H1 (cell line): Measurements from ENCODE around the gene ATP1A3. TPM values are rescaled to one million over a fixed set of nuclear protein-coding genes. Genes with fewer than 3 reads are reported as not detected.

Experiments
- CTCF ChIA-PET: fragments of 300-600 bp; sonication (Branson Sonifier 250); formaldehyde crosslinking; loops from one replicate; lab custom pipeline; 2021; ENCODE audit not compliant: partially characterized antibody; lab: Charles Lee
- POLR2A ChIA-PET: fragments of 300-600 bp; sonication (Branson Sonifier 250); formaldehyde crosslinking; loops from one replicate; lab custom pipeline; 2021; ENCODE audit warnings: inconsistent platforms; ENCODE audit not compliant: partially characterized antibody; lab: Charles Lee
- DNase-seq, 2 experiments: peaks; one replicate each; pipeline versions ENCODE4 v3.0.0 to v3.0.0-alpha.2; 2010 to 2022; ENCODE audit warnings: low spot score in 2 of 2, low read depth in 1 of 2, mixed read lengths in 1 of 2
- FAIRE-seq: peaks from 2 replicates; lab custom pipeline; 2011; peaks lifted over from hg19 to GRCh38; lab: Jason Lieb, UNC
- H2AFZ ChIP-seq: 2 replicates; pipeline ENCODE4 v1.8.1; 2012; ENCODE audit warnings: low read length, inconsistent platforms
- H2AK5ac ChIP-seq: 2 replicates; pipeline ENCODE4 v1.6.1; 2013; ENCODE audit warnings: low read depth, low read length
- H2BK120ac ChIP-seq: replicated peaks from 2 replicates; pipeline ENCODE3; 2013; ENCODE audit warnings: low read depth, low read length, inconsistent platforms
- H2BK12ac ChIP-seq: 2 replicates; pipeline ENCODE4 v1.6.1; 2013; ENCODE audit warnings: low read depth, low read length
- H2BK15ac ChIP-seq: 2 replicates; pipeline ENCODE4 v1.6.1; 2013; ENCODE audit warnings: low read length
- H2BK20ac ChIP-seq: 2 replicates; pipeline ENCODE4 v1.6.1; 2013; ENCODE audit warnings: low read length
- H2BK5ac ChIP-seq: 2 replicates; pipeline ENCODE4 v1.6.1; 2013; ENCODE audit warnings: low read depth, low read length
- H3K14ac ChIP-seq: 2 replicates; pipeline ENCODE4 v1.6.1; 2013; ENCODE audit warnings: inconsistent platforms; ENCODE audit not compliant: insufficient read length
- H3K18ac ChIP-seq: 2 replicates; pipeline ENCODE4 v1.6.1; 2013; ENCODE audit warnings: low read length; ENCODE audit errors: extremely low read depth
- H3K23ac ChIP-seq: 2 replicates; pipeline ENCODE4 v1.6.1; 2013; ENCODE audit warnings: inconsistent platforms; ENCODE audit not compliant: insufficient read length
- H3K23me2 ChIP-seq: 2 replicates; pipeline ENCODE4 v1.6.1; 2013; ENCODE audit warnings: low read depth, low read length
- H3K27ac ChIP-seq: 2 replicates; pipeline ENCODE4 v1.6.1; 2011; ENCODE audit warnings: low read depth, low read length, inconsistent platforms
- H3K27me3 ChIP-seq, 4 experiments: replicated peaks in 1 of 4; 1 replicate in 1 of 4; 2 replicates in 3 of 4; pipeline versions ENCODE4 v1.6.1 to v1.8.1; 2011 to 2013; ENCODE audit warnings: low read length in 3 of 4, mild to moderate bottlenecking in 3 of 4, inconsistent platforms in 2 of 4, mixed read lengths in 2 of 4, moderate library complexity in 1 of 4; ENCODE audit not compliant: control insufficient read depth in 3 of 4, insufficient read depth in 3 of 4; ENCODE audit errors: extremely low read depth in 1 of 4
- H3K36me3 ChIP-seq, 4 experiments: 2 replicates each; pipeline versions ENCODE4 v1.6.1 to v1.8.1; 2011 to 2013; ENCODE audit warnings: mild to moderate bottlenecking in 4 of 4, low read length in 3 of 4, moderate library complexity in 2 of 4, control low read depth in 1 of 4, inconsistent platforms in 1 of 4; ENCODE audit not compliant: insufficient read depth in 4 of 4, control insufficient read depth in 2 of 4
- H3K4ac ChIP-seq: replicated peaks from 2 replicates; pipeline ENCODE3; 2013; ENCODE audit warnings: low read length, low read depth, mixed read lengths, inconsistent platforms; ENCODE audit not compliant: insufficient read length
- H3K4me1 ChIP-seq, 4 experiments: replicated peaks in 1 of 4; 1 replicate in 1 of 4; 2 replicates in 3 of 4; pipeline versions ENCODE4 v1.6.1 to v1.8.1; 2011 to 2013; ENCODE audit warnings: low read length in 3 of 4, inconsistent platforms in 2 of 4, mixed read lengths in 1 of 4; ENCODE audit not compliant: insufficient read depth in 4 of 4, control insufficient read depth in 3 of 4
- H3K4me2 ChIP-seq, 2 experiments: 2 replicates each; pipeline versions ENCODE4 v1.6.1 to v1.8.1; 2011 to 2013; ENCODE audit warnings: low read depth in 2 of 2, low read length in 2 of 2, control low read depth in 1 of 2, inconsistent platforms in 1 of 2, mild to moderate bottlenecking in 1 of 2; ENCODE audit not compliant: insufficient read depth in 1 of 2
- H3K4me3 ChIP-seq, 4 experiments: fragments of 200-600, 300-600 bp in 1 of 4; sonication (generic), shearing (Covaris generic), sonication (Bioruptor Twin) in 1 of 4; 2 replicates each; pipeline versions ENCODE4 v1.5.1 to v1.8.1; 2011 to 2016; ENCODE audit warnings: low read length in 4 of 4, low read depth in 3 of 4, control low read depth in 2 of 4, inconsistent platforms in 2 of 4, mild to moderate bottlenecking in 2 of 4, mixed read lengths in 1 of 4, moderate library complexity in 1 of 4; ENCODE audit not compliant: insufficient read depth in 2 of 4; ENCODE audit errors: extremely low read depth in 1 of 4
- H3K56ac ChIP-seq: replicated peaks from 2 replicates; pipeline ENCODE3; 2013; ENCODE audit warnings: low read depth, mild to moderate bottlenecking, mixed read lengths, low read length, inconsistent platforms; ENCODE audit not compliant: insufficient read length
- H3K79me1 ChIP-seq: 2 replicates; pipeline ENCODE4 v1.6.1; 2013; ENCODE audit warnings: low read depth, low read length, control low read depth
- H3K79me2 ChIP-seq, 2 experiments: 2 replicates each; pipeline versions ENCODE4 v1.6.1 to v1.8.1; 2012 to 2013; ENCODE audit warnings: low read length in 2 of 2, mild to moderate bottlenecking in 2 of 2, inconsistent platforms in 1 of 2; ENCODE audit not compliant: insufficient read depth in 2 of 2, control insufficient read depth in 1 of 2
- H3K9ac ChIP-seq, 4 experiments: replicated peaks in 1 of 4; 1 replicate in 1 of 4; 2 replicates in 3 of 4; pipeline versions ENCODE4 v1.6.1 to v1.8.1; 2011 to 2013; ENCODE audit warnings: low read depth in 3 of 4, low read length in 3 of 4, control low read depth in 2 of 4, mild to moderate bottlenecking in 2 of 4, moderate library complexity in 2 of 4, inconsistent platforms in 1 of 4; ENCODE audit errors: extremely low read depth in 1 of 4
- H3K9me3 ChIP-seq, 2 experiments: 2 replicates each; pipeline versions ENCODE4 v1.6.1 to v1.8.1; 2012 to 2013; ENCODE audit warnings: mild to moderate bottlenecking in 2 of 2, moderate library complexity in 2 of 2, control low read depth in 1 of 2, inconsistent platforms in 1 of 2, low read depth in 1 of 2, low read length in 1 of 2, mixed read lengths in 1 of 2; ENCODE audit not compliant: insufficient read depth in 2 of 2
- H4K20me1 ChIP-seq, 2 experiments: replicated peaks in 1 of 2; 2 replicates each; pipeline versions ENCODE3 to v1.8.1; 2011 to 2013; ENCODE audit warnings: inconsistent platforms in 2 of 2, low read length in 2 of 2, mild to moderate bottlenecking in 1 of 2; ENCODE audit not compliant: insufficient read depth in 2 of 2, control insufficient read depth in 1 of 2
- H4K5ac ChIP-seq: 2 replicates; pipeline ENCODE4 v1.6.1; 2013; ENCODE audit warnings: low read length, low read depth, mixed read lengths, inconsistent platforms; ENCODE audit not compliant: insufficient read length
- H4K8ac ChIP-seq: 2 replicates; pipeline ENCODE4 v1.8.0; 2013; ENCODE audit warnings: mild to moderate bottlenecking, moderate library complexity, low read length, inconsistent platforms; ENCODE audit not compliant: insufficient read depth; ENCODE audit errors: extremely low read depth
- H4K91ac ChIP-seq: replicated peaks from 2 replicates; pipeline ENCODE3; 2013; ENCODE audit warnings: low read length, mixed read lengths, inconsistent platforms; ENCODE audit not compliant: insufficient read length
- CBX5 ChIP-seq: fragments of 300-800, 300-1000 bp; sonication (generic); IDR thresholded peaks from 2 replicates; pipeline ENCODE4 v1.7.1; 2016; ENCODE audit warnings: antibody characterized with exemption, low read length, low read depth
- RFX5 ChIP-seq: IDR thresholded peaks from 2 replicates; pipeline ENCODE4 v1.6.1; 2011; ENCODE audit warnings: low read depth, low read length, improper control_type of control experiment, borderline replicate concordance
- WGBS, 2 experiments: shearing (Covaris generic) in 1 of 2; methylation state at CpG; one replicate each; pipeline versions ENCODE4 v1.1.6 to v1.1.7; 2013 to 2015; ENCODE audit warnings: low lambda C conversion rate in 2 of 2, mixed read lengths in 2 of 2, inconsistent platforms in 1 of 2, low coverage in 1 of 2, missing lambda C conversion rate in 1 of 2; ENCODE audit not compliant: insufficient replicate concordance in 2 of 2, insufficient coverage in 1 of 2, insufficient read length in 1 of 2; ENCODE audit errors: extremely low coverage in 1 of 2, missing lambda C conversion rate in 1 of 2; 5-methylcytosine and 5-hydroxymethylcytosine counted together
- polyA plus RNA-seq, 7 experiments: library from polyadenylated mRNA; depleted of rRNA in 3 of 7; stranded (reverse) in 5 of 7; unstranded in 2 of 7; fragments of >200 nt in 5 of 7; fragments of 200-250 nt in 2 of 7; gene quantifications; 1 replicate in 5 of 7; 2 replicates in 1 of 7; 4 replicates in 1 of 7; pipeline versions ENCODE4 v1.2.1 to v1.2.3, GENCODE V29; 2011 to 2013; ENCODE audit warnings: missing spikeins in 2 of 7, mixed read lengths in 2 of 7
- total RNA-seq: library from RNA; stranded (reverse); fragmentation: NEBNext Ultra II Directional; extraction: Animal tissue kit (Norgen Biotek cat#: 25700); gene quantifications from 2 replicates; pipeline ENCODE4 v1.2.1, GENCODE V29; 2021
- TF ChIP-seq, protein P1 (sequence below): IDR thresholded peaks from 2 replicates; pipeline ENCODE4 v1.6.1; 2011; ENCODE audit warnings: low read length, improper control_type of control experiment

Gene ATP1A3
- total and polyA plus RNA-seq, 2 of the 8 experiments (the other 6 are each of a cell fraction or from before 2014, with no cell fraction given): 11.1 to 41.2 TPM

DNA sequence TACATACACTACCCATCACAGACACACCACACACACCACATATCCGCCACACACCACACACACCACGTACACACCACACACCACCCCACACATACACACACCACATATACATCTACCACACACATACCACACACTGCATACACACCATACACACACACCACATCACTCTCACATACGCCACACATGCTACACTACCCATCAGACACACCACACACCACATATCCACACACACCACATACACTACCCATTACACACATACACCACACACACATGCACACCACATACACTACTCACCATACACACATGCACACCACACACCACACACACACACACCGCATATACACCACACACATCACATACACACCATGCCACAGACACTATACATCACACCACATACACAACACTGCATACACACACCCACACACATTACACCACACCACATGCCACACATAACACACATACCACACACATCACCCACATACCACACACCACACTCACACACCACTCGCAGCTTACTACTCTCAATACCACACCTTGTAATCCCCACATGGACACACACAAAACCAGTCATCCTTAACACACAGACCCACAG is 75.3 kb downstream of the ATP1A3 start:
- ChIA-PET CTCF (interaction anchor here (1.0 to 1.5 kb wide), 6 partner anchors 10 to 46 kb away, joined by 3 to 11 read pairs (median 4); partner anchors contain the start of gene ERFL), POLR2A (interaction anchor here (0.7 to 1.4 kb wide), 4 partner anchors 9 to 35 kb away, joined by 3 to 4 read pairs (median 3); no protein-coding TSS in a partner anchor)
- Histone ChIP-seq H2BK5ac (no peak overlapping the region; the same call in 1 of the 2 replicates), H3K23me2 (peaks cover 16% of the 10 kb centered on the region), H3K4me3 (no peak overlapping the region), H3K56ac (peak overlapping the region; percentile 100), H3K4me2 (no peak overlapping the region; a peak in 1 of 4 replicates), H3K9me3 (no peaks in the 10 kb centered on the region), H3K79me1 (no peaks in the 10 kb centered on the region; the same call in 1 of the 2 replicates), H3K27ac (no peak overlapping the region), H2BK20ac (no peak overlapping the region), H3K79me2 (no peaks in the 10 kb centered on the region), H2AFZ (no peak overlapping the region), H4K20me1 (peaks cover 4 to 48% of the 10 kb centered on the region in 2 experiments), H3K14ac (peak overlapping the region; percentile 8), H3K36me3 (no peaks in the 10 kb centered on the region), H3K9ac (no peak overlapping the region)
- 81 to 100% methylated on average over 3 to 5 of the region's 5 CpGs for WGBS, 2 experiments
- no peak for FAIRE-seq
- TF ChIP-seq CBX5: no peak
- TF ChIP-seq RFX5: no peak
- TF ChIP-seq, protein P1, sequence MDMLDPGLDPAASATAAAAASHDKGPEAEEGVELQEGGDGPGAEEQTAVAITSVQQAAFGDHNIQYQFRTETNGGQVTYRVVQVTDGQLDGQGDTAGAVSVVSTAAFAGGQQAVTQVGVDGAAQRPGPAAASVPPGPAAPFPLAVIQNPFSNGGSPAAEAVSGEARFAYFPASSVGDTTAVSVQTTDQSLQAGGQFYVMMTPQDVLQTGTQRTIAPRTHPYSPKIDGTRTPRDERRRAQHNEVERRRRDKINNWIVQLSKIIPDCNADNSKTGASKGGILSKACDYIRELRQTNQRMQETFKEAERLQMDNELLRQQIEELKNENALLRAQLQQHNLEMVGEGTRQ: no peak
- TF ChIP-seq, all 59 proteins: peak for 0
- H3K18ac ChIP-seq: no peak overlapping the region
- peak overlapping the region; percentile 89 for H2AK5ac ChIP-seq
- H4K5ac ChIP-seq: no peak overlapping the region
- H3K27me3 ChIP-seq: peaks cover 58 to 99% (median 95%) of the 10 kb centered on the region in 4 experiments
- no peak overlapping the region for H4K8ac ChIP-seq
- H4K91ac ChIP-seq: peak overlapping the region; percentile 65
- peak overlapping the region; percentile 71 for H3K23ac ChIP-seq
- peak overlapping the region; percentile 37; the same call in 1 of the 2 replicates for H2BK15ac ChIP-seq
- DNase-seq: no peak
- no peak overlapping the region for H3K4ac ChIP-seq
- peaks cover 0 to 19% (median 11%) of the 10 kb centered on the region in 4 experiments; a peak in 6 of 7 replicates for H3K4me1 ChIP-seq
- peak overlapping the region; percentile 70; the same call in 1 of the 2 replicates for H2BK12ac ChIP-seq
- H2BK120ac ChIP-seq: no peak overlapping the region
